ENCODE results near the gene LAMB3. TPM values are rescaled to one million over a fixed set of nuclear protein-coding genes. Genes with fewer than 3 reads are reported as not detected.

Gene LAMB3
- total RNA-seq, 1 experiment from 2014 or later = 70.2 TPM

DNA sequence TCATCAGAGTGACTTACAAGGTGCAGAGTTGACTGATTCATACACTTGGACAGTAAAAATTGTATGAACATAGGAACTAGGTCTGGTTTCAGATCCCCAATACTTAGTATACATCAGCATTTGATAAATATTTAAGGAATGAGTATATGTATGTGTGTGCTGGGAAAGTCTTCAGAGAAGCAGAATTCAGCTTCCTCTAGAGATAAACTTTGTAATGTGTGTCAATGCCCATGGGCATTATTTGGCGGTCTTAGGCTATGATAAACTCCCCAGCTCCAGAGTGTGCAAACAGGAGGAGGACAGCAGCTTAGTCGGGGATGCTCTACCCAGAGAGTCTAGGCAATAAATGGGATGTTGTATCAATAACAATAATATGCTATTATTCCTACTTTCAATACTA lies 71.6 kb downstream of the LAMB3 start:
- no peak overlapping the region for H3K9ac ChIP-seq (ENCODE audit: low read length)
- ChIA-PET RAD21 (ENCODE audit: low non-redundant PET in 1 of 2, low total read pairs in 2 of 2, uncharacterized antibody in 2 of 2, unreplicated experiment in 2 of 2) (no interaction called here), CTCF (interaction anchor here (1.2 kb wide), 1 partner anchor 11 kb away, joined by 3 read pairs; no protein-coding TSS in a partner anchor), POLR2A (no interaction called here)
- no peaks in the 10 kb centered on the region for H4K20me1 ChIP-seq (ENCODE audit: insufficient read depth)
- DNase-seq (ENCODE audit: low read depth, low spot score) = no peak
- TF ChIP-seq EGR1 (IDR thresholded peaks at IDR 0.05; ENCODE audit: low read depth) (no peak), POLR2A (IDR thresholded peaks at IDR 0.05; ENCODE audit: borderline replicate concordance, extremely low read depth, insufficient read depth, insufficient read length) (no peak), SP1 (IDR thresholded peaks at IDR 0.05; ENCODE audit: low read depth) (no peak), CEBPB (IDR thresholded peaks at IDR 0.05; ENCODE audit: low read depth) (no peak), CBX3 (IDR thresholded peaks at IDR 0.05; ENCODE audit: low read depth) (no peak), YY1 (IDR thresholded peaks at IDR 0.05; ENCODE audit: extremely low read depth, insufficient replicate concordance, low read depth, low read length) (no peak), ELF1 (IDR thresholded peaks at IDR 0.05; ENCODE audit: borderline replicate concordance, low read depth) (no peak), EZH2 (IDR thresholded peaks at IDR 0.05) (no peak), SRF (IDR thresholded peaks at IDR 0.05; ENCODE audit: low read depth) (no peak), FOSL1 (IDR thresholded peaks at IDR 0.05; ENCODE audit: low read depth) (no peak), JUND (IDR thresholded peaks at IDR 0.05) (no peak), RAD21 (IDR thresholded peaks at IDR 0.05; ENCODE audit: low read depth) (no peak), SIN3A (IDR thresholded peaks at IDR 0.05; ENCODE audit: low read depth) (no peak), ZNF274 (IDR thresholded peaks at IDR 0.05; ENCODE audit: low read depth, low read length) (no peak), EZH2phosphoT487 (IDR thresholded peaks at IDR 0.05; ENCODE audit: borderline replicate concordance) (no peak), ZFX (IDR thresholded peaks at IDR 0.05) (no peak)
- TF ChIP-seq, protein P1, sequence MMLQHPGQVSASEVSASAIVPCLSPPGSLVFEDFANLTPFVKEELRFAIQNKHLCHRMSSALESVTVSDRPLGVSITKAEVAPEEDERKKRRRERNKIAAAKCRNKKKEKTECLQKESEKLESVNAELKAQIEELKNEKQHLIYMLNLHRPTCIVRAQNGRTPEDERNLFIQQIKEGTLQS (IDR thresholded peaks at IDR 0.05) = no peak
- TF ChIP-seq, protein P2, sequence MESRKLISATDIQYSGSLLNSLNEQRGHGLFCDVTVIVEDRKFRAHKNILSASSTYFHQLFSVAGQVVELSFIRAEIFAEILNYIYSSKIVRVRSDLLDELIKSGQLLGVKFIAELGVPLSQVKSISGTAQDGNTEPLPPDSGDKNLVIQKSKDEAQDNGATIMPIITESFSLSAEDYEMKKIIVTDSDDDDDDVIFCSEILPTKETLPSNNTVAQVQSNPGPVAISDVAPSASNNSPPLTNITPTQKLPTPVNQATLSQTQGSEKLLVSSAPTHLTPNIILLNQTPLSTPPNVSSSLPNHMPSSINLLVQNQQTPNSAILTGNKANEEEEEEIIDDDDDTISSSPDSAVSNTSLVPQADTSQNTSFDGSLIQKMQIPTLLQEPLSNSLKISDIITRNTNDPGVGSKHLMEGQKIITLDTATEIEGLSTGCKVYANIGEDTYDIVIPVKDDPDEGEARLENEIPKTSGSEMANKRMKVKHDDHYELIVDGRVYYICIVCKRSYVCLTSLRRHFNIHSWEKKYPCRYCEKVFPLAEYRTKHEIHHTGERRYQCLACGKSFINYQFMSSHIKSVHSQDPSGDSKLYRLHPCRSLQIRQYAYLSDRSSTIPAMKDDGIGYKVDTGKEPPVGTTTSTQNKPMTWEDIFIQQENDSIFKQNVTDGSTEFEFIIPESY (IDR thresholded peaks at IDR 0.05; ENCODE audit: extremely low read depth, insufficient replicate concordance, low read length) = no peak
- TF ChIP-seq, protein P3, sequence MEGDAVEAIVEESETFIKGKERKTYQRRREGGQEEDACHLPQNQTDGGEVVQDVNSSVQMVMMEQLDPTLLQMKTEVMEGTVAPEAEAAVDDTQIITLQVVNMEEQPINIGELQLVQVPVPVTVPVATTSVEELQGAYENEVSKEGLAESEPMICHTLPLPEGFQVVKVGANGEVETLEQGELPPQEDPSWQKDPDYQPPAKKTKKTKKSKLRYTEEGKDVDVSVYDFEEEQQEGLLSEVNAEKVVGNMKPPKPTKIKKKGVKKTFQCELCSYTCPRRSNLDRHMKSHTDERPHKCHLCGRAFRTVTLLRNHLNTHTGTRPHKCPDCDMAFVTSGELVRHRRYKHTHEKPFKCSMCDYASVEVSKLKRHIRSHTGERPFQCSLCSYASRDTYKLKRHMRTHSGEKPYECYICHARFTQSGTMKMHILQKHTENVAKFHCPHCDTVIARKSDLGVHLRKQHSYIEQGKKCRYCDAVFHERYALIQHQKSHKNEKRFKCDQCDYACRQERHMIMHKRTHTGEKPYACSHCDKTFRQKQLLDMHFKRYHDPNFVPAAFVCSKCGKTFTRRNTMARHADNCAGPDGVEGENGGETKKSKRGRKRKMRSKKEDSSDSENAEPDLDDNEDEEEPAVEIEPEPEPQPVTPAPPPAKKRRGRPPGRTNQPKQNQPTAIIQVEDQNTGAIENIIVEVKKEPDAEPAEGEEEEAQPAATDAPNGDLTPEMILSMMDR (IDR thresholded peaks at IDR 0.05 in 2 of 3, conservative IDR thresholded peaks at IDR 0.05 in 1 of 3; ENCODE audit: borderline replicate concordance in 1 of 3, insufficient read depth in 1 of 3, low read depth in 2 of 3, low read length in 2 of 3) = no peak
- TF ChIP-seq, protein P4, sequence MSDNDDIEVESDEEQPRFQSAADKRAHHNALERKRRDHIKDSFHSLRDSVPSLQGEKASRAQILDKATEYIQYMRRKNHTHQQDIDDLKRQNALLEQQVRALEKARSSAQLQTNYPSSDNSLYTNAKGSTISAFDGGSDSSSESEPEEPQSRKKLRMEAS (IDR thresholded peaks at IDR 0.05) = no peak
- no peak for ATAC-seq
- no peak overlapping the region for H3K4me3 ChIP-seq (replicated peaks in 1 of 2; ENCODE audit: low read depth in 1 of 2, low read length in 2 of 2)
- intact Hi-C loops (cut with micrococcal nuclease) = no loop called here
- H3K79me2 ChIP-seq (ENCODE audit: insufficient read depth, low read length) = no peaks in the 10 kb centered on the region
- no peak overlapping the region for H3K4me2 ChIP-seq (ENCODE audit: low read length)
- H3K4me1 ChIP-seq (ENCODE audit: control insufficient read depth in 1 of 2, insufficient read depth in 2 of 2, low read length in 2 of 2) = peaks cover 0 to 12% of the 10 kb centered on the region in 2 experiments; a peak in 1 of 4 replicates
- no peak overlapping the region for H2AFZ ChIP-seq (ENCODE audit: low read depth, low read length, poor library complexity, severe bottlenecking)
- no peaks in the 10 kb centered on the region for H3K9me3 ChIP-seq (ENCODE audit: control insufficient read depth in 1 of 2, insufficient read depth in 1 of 2, low read depth in 1 of 2, low read length in 2 of 2)
- H3K36me3 ChIP-seq (ENCODE audit: control insufficient read depth in 1 of 2, insufficient read depth in 2 of 2, low read length in 2 of 2) = no peaks in the 10 kb centered on the region
- H3K9me2 ChIP-seq (ENCODE audit: insufficient read depth) = no peaks in the 10 kb centered on the region
- 0 out of 2 replicates have a peak, but pooled peaks cover 5% of the 10 kb centered on the region for H3K27me3 ChIP-seq (ENCODE audit: insufficient read depth, low read length)
- H3K27ac ChIP-seq (ENCODE audit: low read depth, low read length) = no peak overlapping the region
- no TSS peak for BruUV-seq (replicated peaks)
